ENCODE data around the gene VPS26B.
"Not testable (repeated sequence)": the region's sequence is repeated elsewhere in the genome, so short reads cannot be mapped to it uniquely, and the experiment has no call there.

The VPS26B gene

GRCh38 chr11:134250246-134250645, 25.8 kb downstream of the VPS26B start:
- no peak overlapping the region for H3K4me3 ChIP-seq (ENCODE audit: low read depth, low read length)
- H3K27me3 ChIP-seq (ENCODE audit: insufficient read depth, low read depth, severe bottlenecking) = no peaks in the 10 kb centered on the region
- no peak for TF ChIP-seq CTCF (IDR thresholded peaks at IDR 0.05; ENCODE audit: low read depth, low read length)
- H3K36me3 ChIP-seq = peaks cover 49% of the 10 kb centered on the region
- H3K9me3 ChIP-seq (ENCODE audit: severe bottlenecking) = no peaks in the 10 kb centered on the region
- no peak for DNase-seq
- H3K27ac ChIP-seq = no peak overlapping the region

- no peak for TF ChIP-seq CTCF (IDR thresholded peaks at IDR 0.05; ENCODE audit: low read depth, low read length)
- peaks cover 45% of the 10 kb centered on the region for H3K36me3 ChIP-seq
Observed at GRCh38 chr11:134250675-134251074, 26.2 kb downstream of the VPS26B start.

GRCh38 chr11:134252346-134253187, 28.1 kb downstream of the VPS26B start:
- Histone ChIP-seq H3K4me3 (ENCODE audit: low read depth, low read length) (peak overlapping the region; percentile 67), H3K27me3 (ENCODE audit: insufficient read depth, low read depth, severe bottlenecking) (no peaks in the 10 kb centered on the region), H3K27ac (peak overlapping the region; percentile 41), H3K9me3 (ENCODE audit: severe bottlenecking) (no peaks in the 10 kb centered on the region), H3K36me3 (peaks cover 27% of the 10 kb centered on the region)
- peak; percentile 14 for DNase-seq
- TF ChIP-seq CTCF (IDR thresholded peaks at IDR 0.05; ENCODE audit: low read depth, low read length) = no peak

More at GRCh38 chr11:134250675-134251074, 26.2 kb downstream of the VPS26B start:
- no peak for DNase-seq
- H3K27ac ChIP-seq = no peak overlapping the region
- H3K4me3 ChIP-seq (ENCODE audit: low read depth, low read length) = no peak overlapping the region
- no peaks in the 10 kb centered on the region for H3K27me3 ChIP-seq (ENCODE audit: insufficient read depth, low read depth, severe bottlenecking)
- no peaks in the 10 kb centered on the region for H3K9me3 ChIP-seq (ENCODE audit: severe bottlenecking)

GRCh38 chr11:134253188-134253993, 28.9 kb downstream of the VPS26B start, which contains the start of the genes ACAD8 and THYN1:
Gene ACAD8, plus strand, starts transcription at chr11:134253568. Its CDS starts 33 bp downstream, at chr11:134253601.
Gene THYN1, minus strand, starts transcription at chr11:134253352. Its CDS starts 470 bp downstream, at chr11:134252882.
- TF ChIP-seq CTCF (IDR thresholded peaks at IDR 0.05; ENCODE audit: low read depth, low read length) = no peak
- Histone ChIP-seq H3K27me3 (ENCODE audit: insufficient read depth, low read depth, severe bottlenecking) (no peaks in the 10 kb centered on the region), H3K9me3 (ENCODE audit: severe bottlenecking) (no peaks in the 10 kb centered on the region), H3K4me3 (ENCODE audit: low read depth, low read length) (peak within 1 kb of the TSS; percentile 67), H3K27ac (peak within 1 kb of the TSS; percentile 41), H3K36me3 (peaks cover 27% of the 10 kb centered on the region)
- peak; percentile 97 for DNase-seq

- peaks cover 27% of the 10 kb centered on the region for H3K36me3 ChIP-seq
- H3K4me3 ChIP-seq (ENCODE audit: low read depth, low read length) = peak overlapping the region; percentile 67
- H3K27ac ChIP-seq = no peak overlapping the region
- no peaks in the 10 kb centered on the region for H3K27me3 ChIP-seq (ENCODE audit: insufficient read depth, low read depth, severe bottlenecking)
- H3K9me3 ChIP-seq (ENCODE audit: severe bottlenecking) = no peaks in the 10 kb centered on the region
- TF ChIP-seq CTCF (IDR thresholded peaks at IDR 0.05; ENCODE audit: low read depth, low read length) = no peak
- no peak for DNase-seq
Observed at GRCh38 chr11:134254433-134255183, 30.1 kb downstream of the VPS26B start.

GRCh38 chr11:134255184-134255561, 30.7 kb downstream of the VPS26B start:
- H3K4me3 ChIP-seq (ENCODE audit: low read depth, low read length) = not testable (repeated sequence)
- H3K36me3 ChIP-seq = peaks cover 25% of the 10 kb centered on the region

More at GRCh38 chr11:134255184-134255561, 30.7 kb downstream of the VPS26B start:
- DNase-seq; H3K27ac ChIP-seq; H3K27me3 ChIP-seq (ENCODE audit: insufficient read depth, low read depth, severe bottlenecking); H3K9me3 ChIP-seq (ENCODE audit: severe bottlenecking): not testable (repeated sequence)
